T-helper 9 cell (primary cell): ENCODE results near the gene TUBE1.
A peak's percentile ranks its signal among the peaks of the same experiment; 100 is the strongest.

Experiments used
- DNase-seq: peaks from one replicate; pipeline ENCODE4 v3.0.0-alpha.2; 2020

Gene TUBE1

DNA sequence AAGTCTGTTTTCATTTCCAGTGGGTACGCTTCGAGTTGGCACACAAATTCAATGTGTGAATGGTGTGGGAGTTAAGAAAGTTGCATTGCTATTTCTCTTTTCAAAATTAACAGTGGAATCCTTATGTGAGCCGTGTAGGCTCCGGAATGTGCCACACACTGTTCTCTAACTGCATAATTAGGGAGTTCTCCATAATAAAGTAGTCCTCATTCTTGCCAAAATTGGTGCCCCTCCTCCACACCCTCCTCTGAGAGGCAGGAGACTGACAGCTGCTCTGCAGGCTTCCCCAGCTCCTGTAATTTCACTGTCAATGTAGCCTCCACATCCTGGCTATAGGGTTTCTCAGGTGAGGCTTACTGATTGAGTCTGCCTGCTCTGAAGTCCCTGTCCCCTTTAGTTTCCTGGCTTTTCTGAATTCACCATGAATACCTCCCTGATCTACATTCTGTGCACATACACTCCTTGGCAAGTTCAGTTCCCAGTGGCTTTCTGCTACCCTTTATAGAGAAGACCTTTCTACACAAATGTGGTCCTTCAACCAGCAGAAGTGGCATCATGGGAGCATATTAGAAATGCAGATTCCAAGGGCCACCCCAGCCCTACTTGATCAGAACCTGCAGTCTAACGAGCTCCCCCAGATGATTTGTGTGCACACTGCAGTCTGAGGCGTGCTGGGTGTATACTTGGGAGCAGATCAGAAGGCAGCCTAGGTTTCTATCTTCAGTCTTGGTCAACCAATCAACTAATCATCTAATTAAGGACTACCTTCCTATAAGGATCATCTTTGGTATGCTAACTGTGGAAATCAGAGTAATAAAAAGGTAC, 53.3 kb downstream of the TUBE1 start:
- no peak for DNase-seq

DNA sequence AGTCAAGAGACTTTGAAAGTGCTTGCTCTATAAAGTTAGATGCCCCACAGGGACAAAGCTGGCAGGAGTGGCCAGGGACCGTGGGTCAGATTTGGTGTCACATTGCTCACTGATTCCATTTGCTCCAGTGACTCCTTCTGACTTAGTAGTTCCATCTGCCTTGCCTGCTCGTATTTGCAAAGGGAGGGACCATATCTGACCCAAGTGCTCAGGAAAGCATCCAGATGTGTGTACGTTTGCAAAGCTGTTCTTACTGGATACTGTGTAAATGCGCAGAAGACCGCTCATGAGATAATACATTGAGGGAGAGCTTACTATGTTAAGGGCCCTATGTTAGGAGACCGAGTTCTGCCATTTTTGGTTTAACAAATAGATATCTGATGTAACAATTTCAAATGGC, 54.6 kb downstream of the TUBE1 start:
- DNase-seq = no peak

DNA sequence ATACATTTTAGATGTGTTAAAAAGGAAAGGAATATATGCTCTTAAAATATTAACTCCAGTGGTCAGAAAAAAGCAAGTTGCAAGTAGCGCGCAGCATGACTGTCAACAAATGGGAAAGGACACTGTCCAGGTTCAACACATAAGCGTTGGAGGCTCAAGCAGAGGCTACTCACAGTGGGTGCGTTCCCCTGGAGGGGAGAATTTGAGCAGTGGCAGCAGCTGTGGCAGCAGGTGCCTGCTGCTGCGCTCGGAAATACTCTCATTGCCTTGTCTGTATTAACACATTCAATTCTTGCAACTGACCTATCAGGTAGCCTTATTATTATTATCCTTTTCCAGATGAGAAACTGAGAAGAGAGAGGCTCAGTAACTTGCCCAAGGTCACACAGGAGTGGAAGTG, 55.3 kb downstream of the TUBE1 start:
- DNase-seq = no peak

DNA sequence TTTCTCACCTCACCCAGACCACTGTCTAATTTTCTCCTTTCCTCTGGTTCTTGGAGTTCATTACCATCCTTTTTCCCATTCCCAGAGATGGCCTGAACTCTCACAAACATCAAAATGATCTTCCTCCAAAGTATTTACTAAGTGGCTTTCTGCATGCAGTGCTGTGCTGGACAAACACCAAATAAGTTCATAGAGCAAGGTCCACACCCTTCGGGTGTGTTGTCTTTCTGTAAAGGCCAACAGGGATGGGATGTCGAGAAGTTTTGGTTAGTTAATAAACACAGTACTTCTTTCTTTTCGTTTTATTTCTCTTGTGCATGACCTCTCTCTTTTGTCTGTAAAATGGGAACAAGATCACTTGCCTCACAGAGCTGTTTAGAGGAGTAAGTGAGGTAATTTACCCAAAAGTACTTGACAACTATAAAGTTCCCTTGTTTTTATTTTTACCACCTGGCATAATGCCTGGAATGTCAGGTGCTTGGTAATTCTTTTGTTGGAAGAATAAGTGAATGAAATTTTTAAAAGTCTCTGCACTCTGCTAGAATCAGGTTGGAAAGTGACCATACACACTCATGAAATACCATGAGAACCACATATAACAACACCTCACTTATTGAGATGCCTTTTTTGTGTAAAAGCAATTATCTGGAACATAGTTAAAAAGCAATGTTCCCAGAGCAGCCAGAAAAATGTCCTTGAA, 56.2 kb downstream of the TUBE1 start:
- DNase-seq = no peak

GRCh38 chr6:112030206-112030960, 56.9 kb downstream of the TUBE1 start:
- no peak for DNase-seq

DNA sequence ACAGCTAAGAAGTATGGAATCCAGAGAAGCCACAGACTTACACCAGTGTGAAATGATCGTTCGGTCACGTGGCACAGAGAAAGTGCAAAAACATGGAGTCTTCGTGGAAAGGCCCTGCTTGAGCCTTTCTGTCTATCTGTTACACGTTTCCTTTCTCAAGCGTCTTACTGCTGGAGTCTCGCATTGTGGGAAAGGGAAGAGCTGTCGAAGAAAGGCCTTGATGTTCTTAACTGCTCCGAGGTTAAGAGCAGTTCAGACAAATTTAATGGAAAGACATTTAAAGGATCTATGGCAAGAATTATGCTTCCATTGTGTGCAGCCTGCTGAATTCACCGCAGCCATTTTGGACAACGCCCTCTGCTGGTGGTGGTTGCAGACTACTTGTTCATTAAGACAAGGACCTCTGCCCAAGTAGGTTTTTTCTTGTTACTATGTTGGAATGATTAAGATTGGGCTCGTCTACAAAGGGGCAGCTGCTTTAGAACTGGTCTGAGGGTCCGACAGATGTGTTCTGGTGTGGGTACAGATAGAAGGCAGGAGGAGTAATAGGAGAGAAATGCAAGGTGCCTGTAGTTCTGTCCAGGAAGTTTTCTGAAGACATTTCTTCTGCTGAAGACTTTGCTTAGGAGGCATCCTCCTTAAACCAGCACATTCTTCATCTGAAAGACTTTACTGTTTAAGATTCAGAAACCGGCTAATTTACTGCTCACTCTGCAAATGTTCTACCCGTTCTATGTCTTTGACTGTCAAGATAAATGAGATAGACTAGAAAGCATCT, 58.0 kb downstream of the TUBE1 start:
- DNase-seq = peak; percentile 60

DNA sequence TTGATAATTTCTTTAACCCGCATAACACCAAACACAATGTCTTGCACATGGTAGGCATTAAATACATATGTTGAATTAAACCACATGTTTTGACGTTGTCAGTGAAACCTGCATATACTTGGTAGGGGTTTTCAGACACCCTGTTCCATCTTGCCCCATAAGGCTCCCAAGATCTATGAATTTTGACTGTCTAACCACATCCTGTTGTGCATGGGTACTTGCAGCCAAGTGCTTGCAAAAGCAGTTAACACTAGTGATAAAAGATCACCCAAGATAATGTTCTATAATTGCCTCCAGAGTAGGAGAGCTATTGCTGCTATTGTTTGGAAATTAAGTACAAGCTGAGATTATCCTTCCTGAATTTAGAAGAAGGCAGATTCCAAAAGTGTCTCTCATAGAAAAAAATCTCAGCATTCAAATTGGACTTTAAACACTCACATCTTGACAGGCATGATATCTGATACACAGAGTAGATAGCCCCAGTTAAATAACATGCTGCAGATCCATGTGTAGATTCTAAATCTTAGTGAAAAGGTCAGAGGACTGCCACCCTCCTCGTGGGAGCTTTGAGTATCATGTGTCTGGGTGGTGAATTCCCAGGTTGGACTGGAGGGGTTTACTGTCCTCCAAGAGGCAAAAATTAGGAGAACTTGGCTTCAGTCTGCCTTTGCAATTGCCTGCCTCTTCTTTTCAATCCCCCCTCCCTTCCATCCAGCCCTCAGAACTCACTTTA, 59.2 kb downstream of the TUBE1 start:
- DNase-seq = no peak

DNA sequence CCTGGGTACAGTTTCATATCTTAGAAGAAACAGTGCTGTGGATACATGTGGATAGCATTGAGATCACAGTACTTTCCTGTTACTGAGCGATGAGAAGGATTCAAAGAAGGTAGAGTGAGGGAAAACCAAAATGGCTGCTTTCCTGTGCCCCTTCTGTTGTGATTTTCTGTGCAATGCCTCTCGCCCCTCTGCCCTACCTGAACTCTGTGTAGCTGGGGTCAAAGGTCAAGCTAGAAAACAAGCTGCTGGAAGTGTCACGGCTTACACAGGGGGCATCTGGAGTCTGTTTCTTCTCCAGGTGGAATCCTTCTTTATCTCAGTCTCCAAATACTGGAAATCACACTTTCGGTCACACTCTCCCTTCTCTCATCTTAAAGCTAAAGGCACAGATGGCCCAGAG, 60.3 kb downstream of the TUBE1 start:
- no peak for DNase-seq

- DNase-seq = no peak
Observed at GRCh38 chr6:112024464-112024863, 62.8 kb downstream of the TUBE1 start.

DNA sequence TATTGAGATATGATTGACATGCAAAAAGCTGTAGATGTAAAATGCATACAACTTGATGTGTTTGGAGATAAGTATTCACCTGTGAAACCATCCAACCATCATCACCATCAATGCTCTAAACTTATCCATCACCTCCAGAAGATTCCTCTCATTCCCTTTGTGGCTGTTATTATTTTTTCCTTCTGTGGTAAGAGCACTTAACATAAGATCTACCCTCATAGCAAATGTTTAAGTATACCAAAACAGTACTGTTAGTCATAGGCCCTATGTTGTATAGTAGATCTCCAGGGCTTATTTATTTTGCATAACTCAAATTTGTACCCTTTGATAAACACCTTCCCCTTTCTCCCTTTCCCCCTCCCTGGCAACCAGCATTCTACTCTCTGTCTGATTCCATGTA, 64.5 kb downstream of the TUBE1 start:
- no peak for DNase-seq

DNA sequence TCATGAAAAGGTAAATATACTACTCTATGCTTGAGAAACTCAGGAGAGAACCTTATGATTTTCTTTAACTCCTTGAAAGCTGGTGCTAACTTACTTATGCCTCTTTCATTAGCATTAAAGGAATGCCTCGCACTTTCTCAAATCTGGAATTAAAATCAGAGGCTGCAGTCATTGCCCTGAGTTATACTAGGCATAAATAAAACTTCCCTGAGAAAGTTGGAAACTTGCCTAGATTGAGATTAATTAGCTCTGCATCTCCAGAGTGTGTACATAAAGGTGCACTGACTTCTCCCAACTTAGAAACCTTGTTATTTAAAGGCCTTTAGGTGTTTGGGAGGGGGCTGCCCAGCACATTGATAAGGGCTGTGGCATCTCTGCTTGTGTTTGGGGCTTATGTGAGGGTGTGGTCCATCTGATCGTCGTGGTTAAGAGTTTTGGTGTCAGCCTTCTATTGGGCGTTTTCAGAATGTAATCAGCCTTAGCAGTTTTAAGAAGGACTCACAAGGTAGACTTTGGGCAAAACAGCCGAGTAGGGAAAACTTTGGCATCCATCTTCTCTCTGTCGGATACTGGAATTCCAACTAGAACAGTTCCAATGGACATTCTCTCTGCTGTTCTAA, 65.5 kb downstream of the TUBE1 start:
- DNase-seq = no peak
